HG03342 (cell line): ENCODE results near the gene DLG4.

Source experiments
- ATAC-seq: cut with Tn5 transposase; IDR thresholded peaks from one replicate; pipeline ENCODE4 v1.9.1; 2021; ENCODE audit warnings: mild to moderate bottlenecking, moderate library complexity; ENCODE audit not compliant: unreplicated experiment

DLG4 gene

GRCh38 chr17:7215652-7216180 lies 3.9 kb downstream of the DLG4 start:
- ATAC-seq = no peak

- ATAC-seq = no peak
These were observed 4.4 kb downstream of the DLG4 start for GRCh38 chr17:7215136-7215638.

- peak; percentile 72 for ATAC-seq
These were observed 5.1 kb downstream of the DLG4 start for GRCh38 chr17:7214300-7215135.

- ATAC-seq = peak; percentile 4
These were observed 5.7 kb downstream of the DLG4 start for GRCh38 chr17:7213895-7214299.

DNA sequence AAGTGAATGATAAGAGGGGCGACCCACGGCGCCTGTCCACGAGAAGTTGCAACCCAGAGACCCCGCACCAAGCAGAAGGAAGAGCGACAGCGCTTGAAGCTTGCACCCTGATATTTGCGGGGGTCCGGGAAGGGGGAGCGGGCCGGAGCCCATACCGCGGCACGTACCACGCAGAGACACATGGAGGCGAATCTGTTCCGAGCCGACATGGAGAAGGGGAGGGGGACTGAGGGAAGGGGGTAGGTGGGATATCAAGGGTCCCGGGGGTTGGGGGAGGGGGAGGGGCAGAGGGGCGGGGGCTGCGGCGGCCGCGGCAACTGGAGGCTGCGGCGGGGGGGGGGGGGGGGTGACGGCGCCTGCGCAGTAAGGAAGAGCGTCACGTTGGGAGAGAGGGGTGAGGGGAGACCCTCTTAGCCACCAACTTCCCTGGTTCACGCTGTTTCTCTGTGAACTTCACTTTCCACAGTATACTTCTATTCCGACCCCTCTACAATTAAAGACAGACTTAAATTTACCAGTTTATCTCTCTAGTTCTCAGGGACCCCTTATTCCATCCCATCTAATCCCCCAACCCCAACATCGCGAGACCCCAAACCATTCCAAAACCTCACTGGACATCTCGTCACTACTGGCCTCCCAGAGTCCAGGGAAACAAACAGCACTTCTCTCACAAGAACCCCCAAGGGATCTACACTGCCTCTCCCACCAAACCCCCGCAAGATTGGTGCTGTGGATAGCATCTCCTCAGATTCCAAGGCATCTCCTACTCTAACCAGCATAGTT lies 8.0 kb downstream of the DLG4 start:
- no peak for ATAC-seq

DNA sequence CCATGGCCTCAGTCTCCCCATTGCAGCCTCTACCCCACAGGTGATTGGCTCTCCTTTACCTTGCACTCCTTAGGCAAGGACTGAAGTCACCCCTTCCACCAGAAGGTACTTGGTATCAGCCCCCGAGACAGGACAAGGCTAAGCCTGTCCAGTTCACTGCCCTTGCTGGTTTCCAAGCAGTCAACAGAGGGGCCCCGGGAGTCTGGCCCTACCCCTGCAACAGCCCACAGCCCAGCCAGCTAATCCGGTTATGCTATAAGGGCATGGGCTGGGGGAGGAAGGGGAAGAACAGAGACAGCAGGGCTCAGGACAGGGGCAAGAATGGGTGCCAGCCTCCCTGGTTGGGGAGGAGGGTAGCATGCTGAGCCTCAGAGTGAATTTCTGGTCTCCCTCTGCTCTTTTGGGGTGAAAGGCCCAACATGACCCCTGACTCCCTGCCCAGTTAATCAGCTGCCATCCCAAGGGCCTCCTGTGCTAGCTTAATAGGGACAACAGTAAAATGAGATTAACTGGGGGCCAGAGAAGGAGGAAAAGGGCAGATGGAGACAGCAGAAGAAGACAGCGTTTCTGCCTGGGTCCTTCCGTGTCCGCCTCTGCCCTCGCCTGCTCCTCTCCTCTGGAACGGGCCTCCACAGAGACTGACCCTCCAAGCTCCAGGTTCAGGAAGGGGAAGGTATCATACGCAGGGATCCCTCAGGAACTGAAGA lies 10.7 kb downstream of the DLG4 start:
- ATAC-seq = no peak

GRCh38 chr17:7208027-7208571 lies 11.5 kb downstream of the DLG4 start:
- no peak for ATAC-seq

- no peak for ATAC-seq
These were observed 12.3 kb downstream of the DLG4 start for GRCh38 chr17:7207120-7208001.

DNA sequence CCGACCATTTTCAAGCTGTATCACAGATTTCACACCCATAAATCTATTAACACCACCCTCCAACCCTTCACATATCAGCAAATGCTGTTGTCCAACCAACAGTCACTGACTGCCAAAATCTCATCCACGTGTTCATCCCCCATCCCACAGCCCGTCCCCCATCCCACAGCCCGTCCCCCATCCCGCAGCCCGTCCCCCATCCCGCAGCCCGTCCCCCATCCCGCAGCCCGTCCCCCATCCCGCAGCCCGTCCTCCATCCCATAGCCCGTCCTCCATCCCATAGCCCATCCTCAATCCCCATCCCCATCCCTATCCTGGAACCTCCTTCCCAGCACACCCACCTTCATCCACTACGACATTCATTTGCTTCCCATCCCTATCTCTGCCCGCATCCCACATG lies 14.1 kb downstream of the DLG4 start:
- ATAC-seq = no peak

- ATAC-seq = peak; percentile 76
These were observed 14.7 kb downstream of the DLG4 start for GRCh38 chr17:7204828-7205461.

DNA sequence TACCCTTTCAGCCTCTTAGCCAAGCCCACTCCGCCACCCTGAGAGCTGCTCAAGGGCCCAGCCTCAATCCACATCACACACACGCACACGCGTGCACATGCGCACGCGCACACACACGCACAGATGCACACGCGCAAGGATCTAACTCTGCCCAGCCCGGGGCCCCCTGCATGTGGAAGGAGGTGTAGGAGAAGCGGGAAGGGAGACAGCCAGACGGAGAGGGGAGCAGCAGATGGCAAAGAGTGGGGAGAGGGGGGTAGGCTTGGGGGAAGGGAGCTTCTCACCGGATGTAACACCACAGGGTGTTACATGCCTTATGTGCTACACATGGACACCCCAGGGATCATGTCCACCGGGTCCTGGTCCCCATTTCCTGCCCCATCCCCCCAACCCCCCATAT lies 15.3 kb downstream of the DLG4 start:
- no peak for ATAC-seq

GRCh38 chr17:7203391-7203790 lies 16.2 kb downstream of the DLG4 start:
- no peak for ATAC-seq

- no peak for ATAC-seq
These were observed 22.8 kb downstream of the DLG4 start for GRCh38 chr17:7196651-7197401.

DNA sequence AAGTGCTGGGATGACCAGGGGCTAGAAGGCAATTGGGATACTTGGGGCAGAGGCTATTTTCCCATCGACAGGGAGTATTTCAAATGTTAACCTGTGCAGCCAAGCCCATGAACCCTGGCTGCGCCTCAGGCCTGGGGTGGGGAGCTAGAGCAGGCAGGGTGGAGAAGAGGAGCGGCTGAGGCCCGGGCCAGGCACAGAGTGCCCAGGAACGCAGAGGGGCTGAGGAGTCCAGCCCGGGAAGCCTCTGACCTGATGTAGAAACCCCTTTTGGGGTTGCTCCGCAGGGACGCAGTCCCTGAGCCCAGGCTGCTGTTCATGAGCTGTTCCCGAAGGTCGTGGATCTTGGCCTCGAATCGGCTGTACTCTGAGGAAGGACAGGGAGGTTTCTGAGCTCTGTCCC lies 23.7 kb downstream of the DLG4 start:
- no peak for ATAC-seq

GRCh38 chr17:7192271-7192937 lies 27.2 kb downstream of the DLG4 start:
- no peak for ATAC-seq

DNA sequence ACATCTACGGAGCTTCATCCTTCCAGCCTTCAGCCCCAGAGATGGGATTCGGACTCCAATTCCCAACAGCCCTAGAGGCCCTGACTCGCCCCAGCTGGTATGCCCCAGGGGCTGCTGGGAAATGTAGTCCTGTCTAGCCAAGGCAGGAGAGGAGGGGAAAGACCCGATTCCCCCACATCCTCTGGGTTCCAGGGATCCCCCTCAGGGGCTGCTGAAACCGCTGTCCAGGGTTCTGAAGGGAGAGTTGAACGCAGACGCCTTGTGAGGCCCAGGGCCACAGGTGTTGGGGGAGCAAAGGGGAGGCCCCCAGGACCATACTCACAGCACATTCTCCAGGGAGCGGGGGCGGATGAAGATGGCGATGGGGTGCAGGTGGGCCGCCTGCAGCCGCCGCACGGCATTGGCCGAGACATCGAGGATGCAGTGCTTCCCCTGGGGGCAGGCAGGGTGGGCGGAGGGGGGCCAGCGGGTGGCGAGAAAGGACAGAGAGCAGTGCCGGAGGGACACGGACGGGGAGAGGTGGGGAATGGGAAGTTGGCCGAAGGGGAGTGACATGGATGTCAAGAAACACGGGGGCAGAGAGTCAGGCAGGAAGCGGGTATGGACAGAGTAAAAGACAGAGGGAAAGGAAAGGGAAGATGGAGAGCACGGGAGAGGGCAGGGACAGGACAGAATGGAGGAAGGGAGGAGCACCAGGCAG lies 27.9 kb downstream of the DLG4 start:
- no peak for ATAC-seq

DNA sequence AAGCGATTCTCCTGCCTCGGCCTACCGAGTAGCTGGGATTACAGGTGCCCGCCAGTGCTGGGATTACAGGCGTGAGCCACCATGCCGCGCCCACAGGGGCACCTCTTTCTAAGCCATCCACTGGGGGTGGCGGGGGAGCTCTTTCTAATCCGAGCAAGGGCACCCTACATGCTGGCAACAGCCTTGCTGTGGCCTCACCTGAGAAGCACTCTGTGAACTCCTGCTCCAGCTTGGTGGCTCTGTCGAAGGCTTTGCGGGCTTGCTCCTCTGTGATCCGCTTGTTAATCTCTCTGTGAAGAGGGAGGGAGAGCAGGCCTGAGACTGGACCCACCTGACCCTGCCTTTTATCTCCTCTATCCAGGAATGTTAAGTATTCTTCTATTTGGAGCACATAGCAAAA lies 28.6 kb downstream of the DLG4 start:
- ATAC-seq = no peak
